ENCODE measurements around the gene MYL10. TPM values are rescaled to one million over a fixed set of nuclear protein-coding genes. Genes with fewer than 3 reads are reported as not detected.

The MYL10 gene
- total RNA-seq, 4 donors from 2014 or later, result 6.3 TPM; not detected in 3

DNA sequence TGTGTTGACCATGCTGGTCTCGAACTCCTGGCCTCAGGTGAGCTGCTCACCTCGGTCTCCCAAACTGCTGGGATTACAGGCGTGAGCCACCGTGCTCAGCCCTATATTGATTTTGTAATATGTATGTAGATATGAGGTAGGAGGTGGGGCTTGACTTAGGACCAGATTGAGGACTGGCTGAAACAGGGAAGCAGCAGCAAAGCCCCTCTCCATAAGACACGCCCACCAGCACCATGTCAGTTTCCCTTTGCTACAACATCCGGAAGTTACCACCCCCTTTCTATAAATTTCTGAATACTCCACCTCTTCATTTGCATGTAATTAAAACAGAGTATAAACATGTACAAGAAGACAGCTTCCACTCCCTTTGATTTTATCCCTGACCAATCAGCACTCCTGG, 47.9 kb upstream of the MYL10 start:
- Histone ChIP-seq H3K9me3 (no peaks in the 10 kb centered on the region), H3K4me1 (peaks cover 8 to 14% of the 10 kb centered on the region in 2 donors), H3K36me3 (no peaks in the 10 kb centered on the region), H3K27ac (no peak overlapping the region), H3K27me3 (no peaks in the 10 kb centered on the region), H3K4me3 (no peak overlapping the region)
- no peak for DNase-seq
- in situ Hi-C loops (cut with MboI; ENCODE audit: low sequenced_read_pairs in 4 of 4), result loop anchor here (25.0 kb wide), 3 partner anchors 135 to 585 kb away; partner anchors contain the start of gene CUX1 (in 2 of the 4)
- no peak for ATAC-seq
- TF ChIP-seq, protein P1, sequence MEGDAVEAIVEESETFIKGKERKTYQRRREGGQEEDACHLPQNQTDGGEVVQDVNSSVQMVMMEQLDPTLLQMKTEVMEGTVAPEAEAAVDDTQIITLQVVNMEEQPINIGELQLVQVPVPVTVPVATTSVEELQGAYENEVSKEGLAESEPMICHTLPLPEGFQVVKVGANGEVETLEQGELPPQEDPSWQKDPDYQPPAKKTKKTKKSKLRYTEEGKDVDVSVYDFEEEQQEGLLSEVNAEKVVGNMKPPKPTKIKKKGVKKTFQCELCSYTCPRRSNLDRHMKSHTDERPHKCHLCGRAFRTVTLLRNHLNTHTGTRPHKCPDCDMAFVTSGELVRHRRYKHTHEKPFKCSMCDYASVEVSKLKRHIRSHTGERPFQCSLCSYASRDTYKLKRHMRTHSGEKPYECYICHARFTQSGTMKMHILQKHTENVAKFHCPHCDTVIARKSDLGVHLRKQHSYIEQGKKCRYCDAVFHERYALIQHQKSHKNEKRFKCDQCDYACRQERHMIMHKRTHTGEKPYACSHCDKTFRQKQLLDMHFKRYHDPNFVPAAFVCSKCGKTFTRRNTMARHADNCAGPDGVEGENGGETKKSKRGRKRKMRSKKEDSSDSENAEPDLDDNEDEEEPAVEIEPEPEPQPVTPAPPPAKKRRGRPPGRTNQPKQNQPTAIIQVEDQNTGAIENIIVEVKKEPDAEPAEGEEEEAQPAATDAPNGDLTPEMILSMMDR (IDR thresholded peaks at IDR 0.05 in 4 of 5, conservative IDR thresholded peaks at IDR 0.05 in 1 of 5), result no peak
- TF ChIP-seq POLR2A (IDR thresholded peaks at IDR 0.05), result no peak
- intact Hi-C loops (cut with DNase I; ENCODE audit: low total_unique reads), result no loop called here

GRCh38 chr7:101676062-101676598, 47.0 kb upstream of the MYL10 start:
- Histone ChIP-seq H3K27me3 (no peaks in the 10 kb centered on the region), H3K36me3 (no peaks in the 10 kb centered on the region), H3K27ac (no peak overlapping the region), H3K4me1 (peaks cover 12 to 17% of the 10 kb centered on the region in 2 donors), H3K4me3 (no peak overlapping the region), H3K9me3 (no peaks in the 10 kb centered on the region)
- TF ChIP-seq, protein P1 (IDR thresholded peaks at IDR 0.05 in 4 of 5, conservative IDR thresholded peaks at IDR 0.05 in 1 of 5), result no peak
- TF ChIP-seq POLR2A (IDR thresholded peaks at IDR 0.05), result no peak
- in situ Hi-C loops (cut with MboI; ENCODE audit: low sequenced_read_pairs in 4 of 4), result loop anchor here (25.0 kb wide), 3 partner anchors 136 to 586 kb away; partner anchors contain the start of gene CUX1 (in 2 of the 4)
- no peak for DNase-seq
- intact Hi-C loops (cut with DNase I; ENCODE audit: low total_unique reads), result no loop called here
- no peak for ATAC-seq

GRCh38 chr7:101674439-101674838, 45.3 kb upstream of the MYL10 start:
- Histone ChIP-seq H3K9me3 (no peaks in the 10 kb centered on the region), H3K27me3 (no peaks in the 10 kb centered on the region), H3K4me1 (peaks cover 13 to 14% of the 10 kb centered on the region in 2 donors), H3K4me3 (no peak overlapping the region), H3K27ac (no peak overlapping the region), H3K36me3 (no peaks in the 10 kb centered on the region)
- in situ Hi-C loops (cut with MboI; ENCODE audit: low sequenced_read_pairs in 4 of 4), result no loop called here
- intact Hi-C loops (cut with DNase I; ENCODE audit: low total_unique reads), result no loop called here
- DNase-seq (no peak), ATAC-seq (no peak)
- TF ChIP-seq, protein P1 (IDR thresholded peaks at IDR 0.05 in 4 of 5, conservative IDR thresholded peaks at IDR 0.05 in 1 of 5), result no peak
- no peak for TF ChIP-seq POLR2A (IDR thresholded peaks at IDR 0.05)

DNA sequence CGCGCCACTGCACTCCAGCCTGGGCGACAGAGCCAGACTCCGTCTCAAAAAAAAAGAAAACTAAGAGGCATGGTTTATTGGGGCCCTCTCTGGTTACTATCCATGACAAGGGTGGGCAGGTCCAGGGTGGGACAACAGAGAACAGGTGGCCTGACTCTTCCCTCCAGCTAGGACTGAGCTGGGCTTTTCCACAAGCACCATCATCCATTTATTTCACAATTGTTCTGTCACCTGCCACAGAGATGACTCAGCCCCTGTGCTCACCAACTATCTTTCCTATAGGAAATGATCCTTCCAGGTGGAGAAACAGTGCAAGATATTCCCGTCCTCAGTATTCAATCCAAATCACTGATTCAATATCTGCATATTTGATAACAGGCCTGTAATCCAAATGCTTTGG, 44.9 kb upstream of the MYL10 start:
- no peaks in the 10 kb centered on the region for H3K27me3 ChIP-seq
- H3K36me3 ChIP-seq, result no peaks in the 10 kb centered on the region
- H3K9me3 ChIP-seq, result no peaks in the 10 kb centered on the region
- DNase-seq, result no peak
- intact Hi-C loops (cut with DNase I; ENCODE audit: low total_unique reads) (no loop called here), in situ Hi-C loops (cut with MboI; ENCODE audit: low sequenced_read_pairs in 4 of 4) (no loop called here)
- ATAC-seq, result peak; percentile 28 to 29
- no peak overlapping the region for H3K4me3 ChIP-seq
- TF ChIP-seq POLR2A (IDR thresholded peaks at IDR 0.05), result no peak
- TF ChIP-seq, protein P1 (IDR thresholded peaks at IDR 0.05 in 4 of 5, conservative IDR thresholded peaks at IDR 0.05 in 1 of 5), result no peak
- no peak overlapping the region for H3K27ac ChIP-seq
- peaks cover 13 to 14% of the 10 kb centered on the region in 2 donors for H3K4me1 ChIP-seq

DNA sequence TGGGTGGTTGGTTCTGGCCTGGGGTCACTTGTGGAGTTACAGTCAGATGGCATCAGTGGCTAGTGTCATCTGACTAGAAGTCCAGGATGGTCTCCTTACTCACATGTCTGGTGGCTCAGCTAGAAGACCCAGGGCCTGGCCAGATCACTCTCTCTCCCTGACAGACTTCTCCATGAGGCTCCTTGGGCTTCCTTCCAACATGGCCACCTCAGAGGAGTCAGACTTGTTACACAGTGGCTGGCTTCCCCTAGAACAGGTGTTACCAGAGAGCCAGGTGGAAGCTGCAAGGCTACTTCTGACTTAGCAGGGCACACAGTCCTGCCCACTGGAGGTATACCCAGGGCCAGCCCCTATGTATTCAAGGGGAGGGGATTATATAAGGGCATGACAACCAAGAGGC, 44.2 kb upstream of the MYL10 start:
- intact Hi-C loops (cut with DNase I; ENCODE audit: low total_unique reads), result no loop called here
- Histone ChIP-seq H3K9me3 (no peaks in the 10 kb centered on the region), H3K27me3 (no peaks in the 10 kb centered on the region), H3K4me1 (peaks cover 13 to 14% of the 10 kb centered on the region in 2 donors), H3K27ac (no peak overlapping the region), H3K4me3 (no peak overlapping the region), H3K36me3 (no peaks in the 10 kb centered on the region)
- ATAC-seq (no peak), DNase-seq (no peak)
- in situ Hi-C loops (cut with MboI; ENCODE audit: low sequenced_read_pairs in 4 of 4), result no loop called here
- TF ChIP-seq, protein P1 (IDR thresholded peaks at IDR 0.05 in 4 of 5, conservative IDR thresholded peaks at IDR 0.05 in 1 of 5), result no peak
- no peak for TF ChIP-seq POLR2A (IDR thresholded peaks at IDR 0.05)
